Measurements from ENCODE around the gene TXLNB.

DNA sequence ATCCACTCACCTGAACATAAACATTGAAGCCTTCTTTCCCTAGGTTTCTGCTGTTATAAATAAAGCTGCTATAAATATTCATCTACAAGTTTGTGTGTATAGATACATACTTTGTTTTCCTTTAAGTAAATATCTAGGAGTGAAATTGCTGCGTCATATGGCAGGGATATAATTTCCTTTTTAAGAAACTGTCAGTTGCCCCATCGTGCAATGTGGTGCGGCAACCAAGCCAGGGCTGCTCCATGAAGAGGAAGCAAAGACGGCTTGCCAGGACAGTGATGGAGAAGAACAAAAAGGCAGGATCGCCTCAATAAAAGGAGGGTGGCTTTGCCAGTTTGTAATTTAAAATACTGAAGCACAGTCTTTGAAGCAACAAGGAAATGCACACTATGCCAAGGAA is 46.0 kb upstream of the TXLNB start:
- TF ChIP-seq, protein P1, sequence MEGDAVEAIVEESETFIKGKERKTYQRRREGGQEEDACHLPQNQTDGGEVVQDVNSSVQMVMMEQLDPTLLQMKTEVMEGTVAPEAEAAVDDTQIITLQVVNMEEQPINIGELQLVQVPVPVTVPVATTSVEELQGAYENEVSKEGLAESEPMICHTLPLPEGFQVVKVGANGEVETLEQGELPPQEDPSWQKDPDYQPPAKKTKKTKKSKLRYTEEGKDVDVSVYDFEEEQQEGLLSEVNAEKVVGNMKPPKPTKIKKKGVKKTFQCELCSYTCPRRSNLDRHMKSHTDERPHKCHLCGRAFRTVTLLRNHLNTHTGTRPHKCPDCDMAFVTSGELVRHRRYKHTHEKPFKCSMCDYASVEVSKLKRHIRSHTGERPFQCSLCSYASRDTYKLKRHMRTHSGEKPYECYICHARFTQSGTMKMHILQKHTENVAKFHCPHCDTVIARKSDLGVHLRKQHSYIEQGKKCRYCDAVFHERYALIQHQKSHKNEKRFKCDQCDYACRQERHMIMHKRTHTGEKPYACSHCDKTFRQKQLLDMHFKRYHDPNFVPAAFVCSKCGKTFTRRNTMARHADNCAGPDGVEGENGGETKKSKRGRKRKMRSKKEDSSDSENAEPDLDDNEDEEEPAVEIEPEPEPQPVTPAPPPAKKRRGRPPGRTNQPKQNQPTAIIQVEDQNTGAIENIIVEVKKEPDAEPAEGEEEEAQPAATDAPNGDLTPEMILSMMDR (IDR thresholded peaks at IDR 0.05): no peak
- no peak for TF ChIP-seq POLR2A (IDR thresholded peaks at IDR 0.05)
